ENCODE data around the gene MRPL46. TPM values are rescaled to one million over a fixed set of nuclear protein-coding genes. Genes with fewer than 3 reads are reported as not detected.

Gene MRPL46
- total and polyA plus RNA-seq, 2 of the 8 experiments (the other 6 are each of a cell fraction or from before 2014, with no cell fraction given), result 17.2 to 24.5 TPM

DNA sequence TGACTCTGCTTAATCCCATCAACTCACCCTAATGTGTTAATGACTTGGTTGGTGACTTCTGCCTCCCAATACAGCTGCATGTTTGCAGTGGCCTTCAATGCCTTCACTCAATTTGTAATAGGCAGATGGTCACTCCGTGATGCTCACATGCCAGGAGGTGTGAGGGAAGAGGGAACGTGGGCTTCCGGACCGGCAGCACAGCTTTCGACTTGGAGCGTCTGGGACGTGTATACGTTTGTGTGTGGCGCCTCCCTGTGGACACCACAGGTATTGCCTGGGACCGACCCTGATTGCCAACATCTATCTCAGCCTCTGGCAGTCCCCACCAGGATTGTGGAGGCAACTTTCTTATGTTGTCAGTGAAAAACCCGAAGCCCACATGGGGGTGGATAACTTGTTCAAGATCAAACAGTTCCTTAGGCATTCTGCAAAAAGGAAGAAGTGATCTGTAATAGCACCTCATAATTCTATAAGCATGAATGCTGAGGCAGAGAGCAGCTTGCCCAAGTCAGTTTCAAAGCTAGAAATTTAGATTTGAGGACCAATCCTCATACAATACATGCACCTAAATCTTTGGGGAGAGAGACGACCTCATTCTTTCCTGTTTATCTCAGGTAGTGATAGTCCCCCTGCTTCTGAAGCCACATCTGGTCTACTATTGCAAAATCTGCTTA lies 16.9 kb downstream of the MRPL46 start (continued):
- TF ChIP-seq, protein P1, sequence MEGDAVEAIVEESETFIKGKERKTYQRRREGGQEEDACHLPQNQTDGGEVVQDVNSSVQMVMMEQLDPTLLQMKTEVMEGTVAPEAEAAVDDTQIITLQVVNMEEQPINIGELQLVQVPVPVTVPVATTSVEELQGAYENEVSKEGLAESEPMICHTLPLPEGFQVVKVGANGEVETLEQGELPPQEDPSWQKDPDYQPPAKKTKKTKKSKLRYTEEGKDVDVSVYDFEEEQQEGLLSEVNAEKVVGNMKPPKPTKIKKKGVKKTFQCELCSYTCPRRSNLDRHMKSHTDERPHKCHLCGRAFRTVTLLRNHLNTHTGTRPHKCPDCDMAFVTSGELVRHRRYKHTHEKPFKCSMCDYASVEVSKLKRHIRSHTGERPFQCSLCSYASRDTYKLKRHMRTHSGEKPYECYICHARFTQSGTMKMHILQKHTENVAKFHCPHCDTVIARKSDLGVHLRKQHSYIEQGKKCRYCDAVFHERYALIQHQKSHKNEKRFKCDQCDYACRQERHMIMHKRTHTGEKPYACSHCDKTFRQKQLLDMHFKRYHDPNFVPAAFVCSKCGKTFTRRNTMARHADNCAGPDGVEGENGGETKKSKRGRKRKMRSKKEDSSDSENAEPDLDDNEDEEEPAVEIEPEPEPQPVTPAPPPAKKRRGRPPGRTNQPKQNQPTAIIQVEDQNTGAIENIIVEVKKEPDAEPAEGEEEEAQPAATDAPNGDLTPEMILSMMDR (IDR thresholded peaks at IDR 0.05; ENCODE audit: control extremely low read depth in 1 of 3, insufficient read depth in 1 of 3, low read depth in 1 of 3, low read length in 3 of 3), result peak; percentile 92 to 98 (median 96)
- TF ChIP-seq RAD21 (IDR thresholded peaks at IDR 0.05 in 1 of 2, conservative IDR thresholded peaks at IDR 0.05 in 1 of 2; ENCODE audit: low read depth in 2 of 2, low read length in 2 of 2) (peak; percentile 97 to 99), POLR2AphosphoS5 (IDR thresholded peaks at IDR 0.05; ENCODE audit: low read depth, low read length) (no peak), HDAC2 (IDR thresholded peaks at IDR 0.05; ENCODE audit: borderline replicate concordance in 1 of 2, low read depth in 2 of 2, low read length in 2 of 2) (no peak), SP4 (IDR thresholded peaks at IDR 0.05; ENCODE audit: low read length) (no peak)
- TF ChIP-seq, protein P2, sequence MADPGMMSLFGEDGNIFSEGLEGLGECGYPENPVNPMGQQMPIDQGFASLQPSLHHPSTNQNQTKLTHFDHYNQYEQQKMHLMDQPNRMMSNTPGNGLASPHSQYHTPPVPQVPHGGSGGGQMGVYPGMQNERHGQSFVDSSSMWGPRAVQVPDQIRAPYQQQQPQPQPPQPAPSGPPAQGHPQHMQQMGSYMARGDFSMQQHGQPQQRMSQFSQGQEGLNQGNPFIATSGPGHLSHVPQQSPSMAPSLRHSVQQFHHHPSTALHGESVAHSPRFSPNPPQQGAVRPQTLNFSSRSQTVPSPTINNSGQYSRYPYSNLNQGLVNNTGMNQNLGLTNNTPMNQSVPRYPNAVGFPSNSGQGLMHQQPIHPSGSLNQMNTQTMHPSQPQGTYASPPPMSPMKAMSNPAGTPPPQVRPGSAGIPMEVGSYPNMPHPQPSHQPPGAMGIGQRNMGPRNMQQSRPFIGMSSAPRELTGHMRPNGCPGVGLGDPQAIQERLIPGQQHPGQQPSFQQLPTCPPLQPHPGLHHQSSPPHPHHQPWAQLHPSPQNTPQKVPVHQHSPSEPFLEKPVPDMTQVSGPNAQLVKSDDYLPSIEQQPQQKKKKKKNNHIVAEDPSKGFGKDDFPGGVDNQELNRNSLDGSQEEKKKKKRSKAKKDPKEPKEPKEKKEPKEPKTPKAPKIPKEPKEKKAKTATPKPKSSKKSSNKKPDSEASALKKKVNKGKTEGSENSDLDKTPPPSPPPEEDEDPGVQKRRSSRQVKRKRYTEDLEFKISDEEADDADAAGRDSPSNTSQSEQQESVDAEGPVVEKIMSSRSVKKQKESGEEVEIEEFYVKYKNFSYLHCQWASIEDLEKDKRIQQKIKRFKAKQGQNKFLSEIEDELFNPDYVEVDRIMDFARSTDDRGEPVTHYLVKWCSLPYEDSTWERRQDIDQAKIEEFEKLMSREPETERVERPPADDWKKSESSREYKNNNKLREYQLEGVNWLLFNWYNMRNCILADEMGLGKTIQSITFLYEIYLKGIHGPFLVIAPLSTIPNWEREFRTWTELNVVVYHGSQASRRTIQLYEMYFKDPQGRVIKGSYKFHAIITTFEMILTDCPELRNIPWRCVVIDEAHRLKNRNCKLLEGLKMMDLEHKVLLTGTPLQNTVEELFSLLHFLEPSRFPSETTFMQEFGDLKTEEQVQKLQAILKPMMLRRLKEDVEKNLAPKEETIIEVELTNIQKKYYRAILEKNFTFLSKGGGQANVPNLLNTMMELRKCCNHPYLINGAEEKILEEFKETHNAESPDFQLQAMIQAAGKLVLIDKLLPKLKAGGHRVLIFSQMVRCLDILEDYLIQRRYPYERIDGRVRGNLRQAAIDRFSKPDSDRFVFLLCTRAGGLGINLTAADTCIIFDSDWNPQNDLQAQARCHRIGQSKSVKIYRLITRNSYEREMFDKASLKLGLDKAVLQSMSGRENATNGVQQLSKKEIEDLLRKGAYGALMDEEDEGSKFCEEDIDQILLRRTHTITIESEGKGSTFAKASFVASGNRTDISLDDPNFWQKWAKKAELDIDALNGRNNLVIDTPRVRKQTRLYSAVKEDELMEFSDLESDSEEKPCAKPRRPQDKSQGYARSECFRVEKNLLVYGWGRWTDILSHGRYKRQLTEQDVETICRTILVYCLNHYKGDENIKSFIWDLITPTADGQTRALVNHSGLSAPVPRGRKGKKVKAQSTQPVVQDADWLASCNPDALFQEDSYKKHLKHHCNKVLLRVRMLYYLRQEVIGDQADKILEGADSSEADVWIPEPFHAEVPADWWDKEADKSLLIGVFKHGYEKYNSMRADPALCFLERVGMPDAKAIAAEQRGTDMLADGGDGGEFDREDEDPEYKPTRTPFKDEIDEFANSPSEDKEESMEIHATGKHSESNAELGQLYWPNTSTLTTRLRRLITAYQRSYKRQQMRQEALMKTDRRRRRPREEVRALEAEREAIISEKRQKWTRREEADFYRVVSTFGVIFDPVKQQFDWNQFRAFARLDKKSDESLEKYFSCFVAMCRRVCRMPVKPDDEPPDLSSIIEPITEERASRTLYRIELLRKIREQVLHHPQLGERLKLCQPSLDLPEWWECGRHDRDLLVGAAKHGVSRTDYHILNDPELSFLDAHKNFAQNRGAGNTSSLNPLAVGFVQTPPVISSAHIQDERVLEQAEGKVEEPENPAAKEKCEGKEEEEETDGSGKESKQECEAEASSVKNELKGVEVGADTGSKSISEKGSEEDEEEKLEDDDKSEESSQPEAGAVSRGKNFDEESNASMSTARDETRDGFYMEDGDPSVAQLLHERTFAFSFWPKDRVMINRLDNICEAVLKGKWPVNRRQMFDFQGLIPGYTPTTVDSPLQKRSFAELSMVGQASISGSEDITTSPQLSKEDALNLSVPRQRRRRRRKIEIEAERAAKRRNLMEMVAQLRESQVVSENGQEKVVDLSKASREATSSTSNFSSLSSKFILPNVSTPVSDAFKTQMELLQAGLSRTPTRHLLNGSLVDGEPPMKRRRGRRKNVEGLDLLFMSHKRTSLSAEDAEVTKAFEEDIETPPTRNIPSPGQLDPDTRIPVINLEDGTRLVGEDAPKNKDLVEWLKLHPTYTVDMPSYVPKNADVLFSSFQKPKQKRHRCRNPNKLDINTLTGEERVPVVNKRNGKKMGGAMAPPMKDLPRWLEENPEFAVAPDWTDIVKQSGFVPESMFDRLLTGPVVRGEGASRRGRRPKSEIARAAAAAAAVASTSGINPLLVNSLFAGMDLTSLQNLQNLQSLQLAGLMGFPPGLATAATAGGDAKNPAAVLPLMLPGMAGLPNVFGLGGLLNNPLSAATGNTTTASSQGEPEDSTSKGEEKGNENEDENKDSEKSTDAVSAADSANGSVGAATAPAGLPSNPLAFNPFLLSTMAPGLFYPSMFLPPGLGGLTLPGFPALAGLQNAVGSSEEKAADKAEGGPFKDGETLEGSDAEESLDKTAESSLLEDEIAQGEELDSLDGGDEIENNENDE (IDR thresholded peaks at IDR 0.05; ENCODE audit: insufficient replicate concordance, low read length), result no peak

Data from H1 (cell line).